ENCODE results near the gene MRC1.
"Not testable (repeated sequence)": the region's sequence is repeated elsewhere in the genome, so short reads cannot be mapped to it uniquely, and the experiment has no call there.

The MRC1 gene

DNA sequence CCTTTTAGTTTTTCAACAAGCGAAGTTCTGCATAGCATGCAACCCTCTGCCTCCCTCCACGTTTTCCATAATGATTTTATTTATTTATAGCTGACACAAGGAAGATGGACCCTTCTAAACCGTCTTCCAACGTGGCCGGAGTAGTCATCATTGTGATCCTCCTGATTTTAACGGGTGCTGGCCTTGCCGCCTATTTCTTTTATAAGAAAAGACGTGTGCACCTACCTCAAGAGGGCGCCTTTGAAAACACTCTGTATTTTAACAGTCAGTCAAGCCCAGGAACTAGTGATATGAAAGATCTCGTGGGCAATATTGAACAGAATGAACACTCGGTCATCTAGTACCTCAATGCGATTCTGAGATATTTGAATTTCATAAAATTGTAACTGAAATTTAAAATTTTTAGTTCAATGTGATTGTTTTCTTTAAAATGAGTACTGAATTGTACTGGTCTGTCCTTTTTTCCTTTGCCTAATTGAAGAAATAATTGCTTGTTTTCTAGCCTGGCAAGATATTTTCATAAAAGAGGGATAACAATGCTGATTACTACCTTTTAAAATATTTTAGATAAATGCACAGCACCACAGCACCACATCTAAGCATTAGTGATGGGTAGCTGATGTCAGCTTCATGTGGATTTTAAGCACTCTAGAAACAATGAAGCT is 101.1 kb downstream of the MRC1 start:
- no peak for DNase-seq

DNA sequence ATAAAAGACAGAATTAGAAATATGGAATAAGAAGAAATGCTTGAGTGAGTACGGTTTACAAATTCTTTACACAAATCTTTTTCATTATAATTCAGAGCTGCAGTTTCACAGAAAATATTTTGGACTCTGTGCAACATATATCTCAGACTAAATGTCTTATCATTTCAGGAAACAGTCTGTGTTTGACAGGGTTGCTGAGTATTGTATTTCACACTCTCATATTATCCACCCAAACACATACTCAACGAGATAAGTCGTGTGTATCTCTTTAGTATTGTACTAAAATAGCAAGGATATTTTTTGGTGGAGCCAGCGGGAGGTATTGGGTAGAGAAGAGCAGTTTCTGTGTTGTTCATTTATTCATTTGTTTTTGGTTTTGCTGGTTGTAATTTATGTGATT is 103.6 kb downstream of the MRC1 start:
- no peak for DNase-seq

DNA sequence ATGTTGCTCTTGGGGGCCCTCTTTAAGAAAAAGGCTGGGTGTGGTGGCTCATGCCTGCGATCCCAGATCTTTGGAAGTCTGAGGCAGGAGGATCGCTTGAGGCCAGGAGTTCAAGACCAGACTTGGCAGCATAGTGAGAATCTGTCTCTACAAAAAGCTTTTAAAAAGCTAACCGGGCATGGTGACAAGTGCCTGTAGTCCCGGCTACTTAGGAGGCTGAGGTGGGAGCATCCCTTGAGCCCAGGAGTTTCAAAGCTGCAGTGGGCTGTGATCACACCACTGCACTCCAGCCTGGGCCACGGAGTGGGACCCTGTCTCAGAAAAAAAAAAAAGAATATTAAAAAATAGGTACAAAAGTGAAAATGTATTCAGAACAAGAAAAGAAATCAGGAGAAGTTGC is 104.5 kb downstream of the MRC1 start:
- DNase-seq: no peak

DNA sequence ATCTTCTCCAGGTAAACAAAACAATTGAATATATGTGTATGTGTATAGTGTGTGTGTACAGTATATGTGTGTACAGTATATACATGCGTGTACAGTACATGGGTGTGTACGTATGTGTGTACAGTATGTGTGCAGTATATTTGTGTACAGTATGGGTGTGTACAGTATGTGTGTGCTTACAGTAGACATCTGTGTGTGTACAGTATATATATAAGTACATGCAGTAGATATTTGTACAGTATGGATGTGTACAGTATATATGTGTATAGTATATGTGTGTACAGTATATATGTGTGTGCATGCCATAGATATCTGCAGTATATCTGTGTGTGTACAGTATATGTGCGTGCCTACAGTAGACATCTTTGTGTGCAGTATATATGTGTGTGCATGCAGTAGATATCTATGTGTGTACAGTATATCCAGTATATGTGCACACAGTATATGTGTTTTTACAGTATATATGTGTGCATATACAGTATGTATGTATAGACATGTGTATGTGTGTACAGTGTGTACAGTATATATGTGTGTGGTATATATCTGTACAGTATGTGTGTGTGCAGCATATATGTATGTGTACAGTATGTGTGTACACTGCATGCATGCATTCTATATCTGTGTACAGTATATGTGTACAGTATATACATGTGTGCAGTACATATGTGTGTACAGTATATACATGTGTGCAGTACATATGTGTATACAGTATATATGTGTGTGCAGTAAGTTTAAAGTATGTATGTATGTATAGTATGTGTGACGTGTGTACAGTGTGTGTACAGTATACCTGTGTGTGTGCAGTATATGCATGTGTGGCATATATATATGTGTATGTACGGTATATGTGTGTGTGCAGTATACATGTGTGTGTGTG is 105.3 kb downstream of the MRC1 start:
- DNase-seq: no peak

DNA sequence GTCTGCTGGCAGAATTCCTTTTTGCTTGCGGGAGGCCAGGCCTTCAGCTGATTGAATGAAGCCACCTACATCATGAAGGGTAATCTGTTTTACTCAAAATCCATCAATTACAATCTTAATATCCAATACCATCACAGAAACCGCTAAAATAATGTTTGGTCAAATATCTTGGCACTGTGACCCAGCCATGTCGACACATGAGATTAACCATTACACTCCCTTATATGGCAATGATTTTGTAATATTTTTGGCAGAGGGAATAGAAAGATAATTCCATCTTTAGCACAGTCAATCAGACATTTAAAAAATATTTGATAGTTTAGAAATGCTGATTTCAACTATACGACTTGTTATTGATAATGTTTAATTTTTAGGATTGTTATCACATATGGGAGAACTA is 106.0 kb downstream of the MRC1 start:
- DNase-seq: no peak

DNA sequence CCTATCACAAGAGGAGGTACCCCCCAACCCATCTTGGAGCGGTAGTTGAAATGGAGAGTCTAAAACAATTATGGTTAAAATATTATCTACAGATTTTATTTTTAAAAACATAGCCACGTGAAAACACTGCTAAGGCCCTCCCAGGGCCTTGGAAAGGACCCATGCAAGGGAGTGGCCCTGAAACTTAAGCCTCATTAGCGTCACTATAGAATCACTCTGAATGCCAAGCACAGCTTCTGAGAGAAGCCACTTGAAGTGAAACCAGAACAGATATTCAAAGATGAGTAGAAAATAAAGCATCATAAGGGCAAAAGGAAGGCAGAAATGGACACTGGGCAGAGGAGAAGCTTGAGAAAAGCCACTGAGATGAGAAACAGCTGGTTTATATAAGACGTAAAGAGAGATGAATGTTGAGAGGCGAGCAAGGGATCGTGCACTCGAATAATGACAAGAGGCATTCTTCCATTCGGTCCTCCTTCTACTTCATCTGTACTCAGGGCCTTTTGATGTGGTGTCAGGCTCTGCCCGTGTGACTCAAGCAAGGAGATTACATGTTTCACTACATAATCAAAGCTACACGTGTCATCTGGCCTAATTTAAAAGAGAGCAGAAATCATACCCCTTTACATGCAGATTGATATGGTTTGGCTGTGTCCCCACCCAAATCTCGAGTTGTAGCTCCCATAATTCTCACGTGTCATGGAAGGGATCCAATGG is 109.2 kb downstream of the MRC1 start:
- no peak for DNase-seq

DNA sequence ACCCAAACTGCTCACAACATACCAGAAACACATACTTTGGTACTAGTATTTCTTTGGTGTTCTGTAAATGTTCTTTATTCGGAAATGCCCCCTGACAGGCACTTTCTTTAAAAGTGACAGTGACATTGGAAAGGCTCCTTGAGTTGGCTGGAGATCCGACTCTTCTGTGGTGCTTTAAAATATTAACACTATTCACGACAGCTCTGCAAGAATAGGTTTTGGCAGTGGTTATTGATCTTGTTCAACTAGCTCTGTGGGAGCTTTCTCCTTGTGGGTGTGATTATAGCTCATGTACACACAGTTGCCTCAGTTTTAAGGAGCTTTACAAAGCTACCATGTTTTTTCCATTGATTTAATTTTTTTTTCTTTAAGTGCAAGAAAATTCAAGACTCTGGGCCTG is 112.2 kb downstream of the MRC1 start:
- no peak for DNase-seq

DNA sequence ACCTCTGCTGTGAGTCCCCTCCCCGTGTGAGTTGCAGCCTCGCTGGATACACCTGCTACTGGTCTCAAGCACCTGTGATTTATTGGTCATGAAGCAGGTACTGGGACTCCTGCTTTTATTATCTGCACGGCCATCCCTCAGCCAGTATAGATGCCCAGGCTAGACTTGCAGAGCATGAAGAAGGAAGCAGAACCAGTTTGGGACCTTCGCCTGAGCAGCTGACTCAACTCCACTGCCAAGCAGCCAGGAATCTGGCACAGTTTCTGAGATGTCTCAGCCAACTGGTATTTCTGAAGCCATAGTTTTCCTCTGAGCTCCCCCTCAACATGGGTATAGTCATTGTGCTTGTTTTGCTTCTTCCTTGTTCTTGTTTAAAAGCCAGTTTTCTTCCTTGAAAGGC is 114.6 kb downstream of the MRC1 start:
- DNase-seq: no peak

DNA sequence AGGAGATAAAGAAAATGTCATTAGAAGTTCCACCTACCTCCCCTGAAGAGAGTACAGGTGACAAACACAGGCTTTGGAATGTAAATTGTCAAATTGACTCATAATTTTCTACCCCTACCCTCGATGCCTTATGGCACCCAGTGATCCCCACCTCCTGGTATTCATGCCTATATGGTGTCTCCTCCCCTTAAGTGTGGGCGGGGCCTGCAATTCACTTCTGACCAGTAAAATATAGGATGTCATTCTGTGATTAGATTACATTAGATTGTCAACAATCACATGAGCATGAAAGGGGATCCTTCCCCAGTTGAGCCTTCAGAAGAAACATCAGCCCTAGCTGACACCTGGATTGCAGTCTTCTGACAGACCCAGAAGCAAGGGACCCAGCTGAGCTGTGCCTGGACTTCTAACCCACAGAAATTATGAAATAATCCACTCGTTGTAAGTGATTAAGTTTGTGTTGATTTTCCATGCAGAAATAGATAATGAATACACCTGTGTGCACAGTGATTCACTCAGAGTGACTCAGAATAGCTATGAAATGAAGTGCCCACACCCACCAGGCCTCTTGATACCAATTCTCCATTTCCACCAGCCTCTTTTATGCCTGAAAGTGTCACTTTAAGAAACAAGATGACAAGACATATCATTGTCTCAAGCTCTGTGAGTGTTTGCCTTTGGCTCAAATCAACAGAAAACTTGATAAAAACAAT is 134.0 kb downstream of the MRC1 start:
- no peak for DNase-seq

DNA sequence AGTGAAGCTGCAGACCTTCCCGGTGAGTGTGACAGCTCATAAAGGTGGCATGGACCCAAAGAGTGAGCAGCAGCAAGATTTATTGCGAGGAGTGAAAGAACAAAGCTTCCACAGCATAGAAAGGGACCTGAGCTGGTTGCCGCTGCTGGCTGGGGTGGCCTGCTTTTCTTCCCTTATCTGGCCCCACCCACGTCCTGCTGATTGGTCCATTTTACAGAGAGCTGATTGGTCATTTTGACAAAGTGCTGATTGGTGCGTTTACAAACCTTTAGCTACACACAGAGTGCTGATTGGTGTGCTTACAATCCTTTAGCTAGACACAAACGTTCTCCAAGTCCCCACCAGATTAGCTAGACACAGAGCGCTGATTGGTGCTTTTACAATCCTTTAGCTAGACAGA is 141.1 kb downstream of the MRC1 start:
- not testable (repeated sequence) for DNase-seq

DNA sequence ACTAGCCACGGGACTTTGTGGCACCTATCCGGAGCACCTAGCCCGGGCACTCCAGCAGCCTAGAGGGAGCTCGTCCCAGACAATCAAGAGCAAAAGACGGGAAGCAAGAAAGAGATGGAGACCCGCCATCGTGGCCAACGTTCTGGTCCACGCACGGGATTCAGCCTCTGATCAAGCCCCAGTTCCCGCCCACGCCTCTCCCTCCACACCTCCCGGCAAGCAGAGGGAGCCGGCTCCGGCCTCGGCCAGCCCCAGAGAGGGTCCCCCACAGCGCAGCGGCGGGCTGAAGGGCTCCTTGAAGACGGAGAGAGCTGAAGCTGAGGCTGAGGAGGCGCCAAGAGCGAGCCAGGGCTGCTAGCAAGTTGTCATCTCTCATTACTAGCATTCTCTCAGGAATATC is 141.6 kb downstream of the MRC1 start:
- DNase-seq: no peak

DNA sequence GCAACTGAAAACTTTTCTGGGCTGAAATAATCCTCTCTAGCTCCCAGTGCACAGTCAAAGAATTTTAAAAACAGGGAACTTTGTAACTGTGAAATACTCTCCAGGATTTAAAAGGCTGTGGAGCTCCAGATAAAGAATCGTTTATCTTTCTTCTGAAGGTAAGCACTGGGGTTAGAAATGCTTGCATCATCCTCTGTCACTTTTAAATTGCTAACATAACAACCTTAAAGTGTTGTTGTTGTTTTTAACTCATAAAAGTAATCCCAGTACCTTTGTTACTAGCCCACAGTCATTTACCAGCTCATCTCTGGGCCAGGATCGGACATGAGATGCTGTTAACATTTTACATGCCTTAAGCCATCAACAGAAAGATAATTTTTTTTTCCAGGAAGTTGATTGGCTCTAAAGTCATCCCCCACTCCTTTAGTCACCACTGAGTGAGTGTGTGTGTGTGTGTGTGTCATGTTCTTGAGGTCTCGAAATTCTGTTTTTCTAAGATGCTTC is 142.8 kb downstream of the MRC1 start, which contains the start of gene SLC39A12:
Gene SLC39A12, plus strand, starts transcription at position 51 of the 504 bp plus-strand sequence. CDS start 1,359 bp downstream, outside the sequence.
- DNase-seq: no peak

DNA sequence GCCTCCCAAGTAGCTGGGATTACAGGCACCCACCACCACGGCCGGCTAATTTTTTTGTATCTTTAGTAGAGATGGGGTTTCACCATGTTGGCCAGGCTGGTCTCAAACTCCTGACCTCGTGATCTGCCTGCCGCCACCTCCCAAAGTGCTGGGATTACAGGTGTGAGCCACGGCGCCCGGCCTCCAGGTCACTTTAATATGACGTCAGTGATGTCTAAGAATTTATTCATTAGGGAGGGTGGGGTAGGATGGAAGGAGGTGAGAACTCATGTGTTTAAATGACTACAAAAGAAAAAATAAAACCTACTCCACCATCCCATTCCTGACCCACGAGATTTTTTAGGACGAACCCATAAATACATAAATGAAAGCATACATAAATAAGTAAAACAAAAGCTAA is 145.2 kb downstream of the MRC1 start:
- not testable (repeated sequence) for DNase-seq

DNA sequence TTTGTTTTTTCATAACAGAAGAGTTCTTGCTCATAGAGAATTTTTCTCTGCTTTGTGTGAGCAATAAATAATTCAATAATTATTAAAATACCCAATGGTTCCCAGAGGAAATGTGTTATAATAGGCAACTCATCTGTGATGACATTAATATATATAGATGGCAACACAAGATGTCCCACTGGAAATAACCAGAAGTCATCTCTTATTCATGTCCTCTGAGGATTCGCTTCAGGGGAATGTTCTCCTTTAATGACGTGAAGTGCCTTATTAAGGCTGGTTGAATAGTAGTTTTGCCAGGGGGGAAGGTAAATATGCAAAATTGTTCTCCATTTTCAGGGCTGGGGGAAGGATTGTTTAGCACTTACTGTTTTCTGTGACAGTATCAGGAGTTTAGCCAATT is 145.7 kb downstream of the MRC1 start:
- no peak for DNase-seq

DNA sequence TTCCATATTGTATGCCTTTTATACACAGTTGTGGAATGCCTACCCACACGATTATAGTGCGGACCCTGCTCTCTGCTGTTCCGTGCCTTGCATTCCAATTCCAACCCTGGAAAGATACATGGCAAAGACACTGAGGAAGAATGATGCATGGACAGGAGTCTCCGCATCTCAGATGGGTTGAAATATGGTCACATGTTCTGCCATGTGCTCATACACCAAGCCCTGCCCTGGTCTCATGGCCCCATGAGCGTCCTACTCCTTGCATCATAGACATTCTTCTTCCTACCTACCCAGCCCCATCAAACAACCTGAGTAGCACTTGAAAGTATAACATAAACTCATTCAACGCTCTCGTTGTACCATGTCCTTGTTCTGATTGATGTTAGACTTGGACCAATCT is 148.9 kb downstream of the MRC1 start:
- no peak for DNase-seq

DNA sequence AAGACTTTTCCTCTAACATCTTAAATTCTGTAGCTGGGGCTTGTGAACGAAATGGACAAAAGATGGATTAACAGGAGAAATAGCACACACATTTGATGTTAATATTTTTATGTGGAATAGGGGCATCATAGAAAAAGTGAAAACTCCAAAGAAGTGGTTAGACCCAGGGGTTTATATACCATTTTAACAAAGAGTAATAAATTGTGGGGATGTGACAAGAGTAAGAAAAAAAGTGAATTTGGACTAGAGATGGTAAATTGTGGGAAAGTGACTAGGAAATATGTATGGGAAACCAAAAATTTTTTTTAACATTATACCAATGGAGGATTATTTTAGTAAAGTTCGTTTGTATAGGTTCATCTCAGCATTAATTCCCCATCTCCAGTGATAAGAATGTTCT is 150.7 kb downstream of the MRC1 start:
- DNase-seq: no peak
